Trophoblast cell (in vitro differentiated cells and primary cell): ENCODE data around the gene CBX2.
A peak's percentile ranks its signal among the peaks of the same experiment; 100 is the strongest.

Experiments
- DNase-seq, 2 donors: peaks; one replicate each; pipeline ENCODE4 v3.0.0-alpha.2; 2016
- H2AFZ ChIP-seq: 2 replicates; pipeline ENCODE4 v1.6.1; 2013; ENCODE audit warnings: low read length, moderate library complexity, mild to moderate bottlenecking; ENCODE audit not compliant: insufficient read depth, poor library complexity
- H2AK5ac ChIP-seq: 2 replicates; pipeline ENCODE4 v1.6.1; 2013; ENCODE audit warnings: mild to moderate bottlenecking, low read length
- H2BK120ac ChIP-seq: 2 replicates; pipeline ENCODE4 v1.6.1; 2013; ENCODE audit warnings: low read length, mild to moderate bottlenecking, moderate library complexity; ENCODE audit not compliant: insufficient read depth, poor library complexity
- H2BK12ac ChIP-seq: 2 replicates; pipeline ENCODE4 v1.6.1; 2013; ENCODE audit warnings: mild to moderate bottlenecking, low read length, moderate library complexity
- H2BK5ac ChIP-seq: 2 replicates; pipeline ENCODE4 v1.6.1; 2013; ENCODE audit warnings: low read length, low read depth, moderate library complexity, mild to moderate bottlenecking; ENCODE audit not compliant: poor library complexity
- H3K14ac ChIP-seq: 2 replicates; pipeline ENCODE4 v1.6.1; 2013; ENCODE audit warnings: mild to moderate bottlenecking, low read length
- H3K18ac ChIP-seq: 2 replicates; pipeline ENCODE4 v1.6.1; 2013; ENCODE audit warnings: mild to moderate bottlenecking, low read length
- H3K23ac ChIP-seq: 2 replicates; pipeline ENCODE4 v1.6.1; 2013; ENCODE audit warnings: low read length
- H3K27ac ChIP-seq: 2 replicates; pipeline ENCODE4 v1.5.1; 2013; ENCODE audit warnings: low read depth, mild to moderate bottlenecking, inconsistent platforms, low read length, moderate library complexity
- H3K27me3 ChIP-seq: 2 replicates; pipeline ENCODE4 v1.6.1; 2013; ENCODE audit warnings: inconsistent platforms, mild to moderate bottlenecking, low read length, moderate library complexity; ENCODE audit not compliant: insufficient read depth
- H3K36me3 ChIP-seq, 2 experiments: 1 replicate in 1 of 2; 2 replicates in 1 of 2; pipeline ENCODE4 v1.6.1; 2013; ENCODE audit warnings: low read length in 2 of 2, mild to moderate bottlenecking in 2 of 2, moderate library complexity in 1 of 2; ENCODE audit not compliant: insufficient read depth in 2 of 2, control insufficient read depth in 1 of 2
- H3K4ac ChIP-seq: 2 replicates; pipeline ENCODE4 v1.6.1; 2013; ENCODE audit warnings: low read depth, mild to moderate bottlenecking, low read length, moderate library complexity
- H3K4me1 ChIP-seq, 2 experiments: 1 replicate in 1 of 2; 2 replicates in 1 of 2; pipeline ENCODE4 v1.6.1; 2013; ENCODE audit warnings: low read length in 2 of 2, mild to moderate bottlenecking in 2 of 2, moderate library complexity in 1 of 2; ENCODE audit not compliant: insufficient read depth in 2 of 2, control insufficient read depth in 1 of 2
- H3K4me2 ChIP-seq: 2 replicates; pipeline ENCODE4 v1.6.1; 2013; ENCODE audit warnings: inconsistent platforms, mild to moderate bottlenecking, low read length, moderate library complexity
- H3K4me3 ChIP-seq: 2 replicates; pipeline ENCODE4 v1.5.1; 2013; ENCODE audit warnings: mild to moderate bottlenecking, low read depth, low read length, inconsistent platforms
- H3K79me1 ChIP-seq: one replicate; pipeline ENCODE4 v1.6.1; 2013; ENCODE audit warnings: low read length
- H3K79me2 ChIP-seq: 2 replicates; pipeline ENCODE4 v1.6.1; 2013; ENCODE audit warnings: low read length, mild to moderate bottlenecking; ENCODE audit not compliant: control insufficient read depth, insufficient read depth, poor library complexity
- H3K9ac ChIP-seq: 2 replicates; pipeline ENCODE4 v1.6.1; 2013; ENCODE audit warnings: mild to moderate bottlenecking, low read length
- H3K9me3 ChIP-seq: 2 replicates; pipeline ENCODE4 v1.6.1; 2013; ENCODE audit warnings: low read depth, mild to moderate bottlenecking, control low read depth, inconsistent platforms, low read length; ENCODE audit not compliant: insufficient read depth
- H4K12ac ChIP-seq: 2 replicates; pipeline ENCODE4 v1.6.1; 2013; ENCODE audit warnings: low read depth, mild to moderate bottlenecking, low read length, moderate library complexity
- H4K8ac ChIP-seq: 2 replicates; pipeline ENCODE4 v1.6.1; 2013; ENCODE audit warnings: low read depth, mild to moderate bottlenecking, low read length, moderate library complexity
- H4K91ac ChIP-seq: one replicate; pipeline ENCODE4 v1.6.1; 2013; ENCODE audit warnings: low read depth, mild to moderate bottlenecking, low read length, moderate library complexity
- WGBS: extraction: QIAGEN DNeasy Blood & Tissue Kit; methylation state at CpG from one replicate; pipeline ENCODE4 v1.1.7; 2013; ENCODE audit warnings: missing lambda C conversion rate; ENCODE audit not compliant: insufficient read length, insufficient coverage; ENCODE audit errors: extremely low coverage; 5-methylcytosine and 5-hydroxymethylcytosine counted together

CBX2 gene

GRCh38 chr17:79775632-79776031 is 2.3 kb upstream of the CBX2 start:
- Histone ChIP-seq H4K91ac (no peak overlapping the region), H3K14ac (no peak overlapping the region), H3K9me3 (no peaks in the 10 kb centered on the region), H2BK5ac (no peak overlapping the region), H3K4me1 (peaks cover 8 to 10% of the 10 kb centered on the region in 2 experiments), H2BK12ac (no peak overlapping the region), H3K4me2 (no peak overlapping the region), H3K79me1 (peaks cover 5% of the 10 kb centered on the region), H3K4me3 (no peak overlapping the region), H4K12ac (no peak overlapping the region), H3K9ac (no peak overlapping the region), H3K18ac (no peak overlapping the region), H2BK120ac (no peak overlapping the region), H3K79me2 (peaks cover 2% of the 10 kb centered on the region), H3K27ac (no peak overlapping the region), H4K8ac (no peak overlapping the region), H2AK5ac (no peak overlapping the region), H3K27me3 (no peaks in the 10 kb centered on the region), H3K23ac (no peak overlapping the region), H2AFZ (no peak overlapping the region), H3K4ac (no peak overlapping the region), H3K36me3 (peaks cover 2 to 4% of the 10 kb centered on the region in 2 experiments)
- WGBS = no CpG with 5 or more reads among the region's 6 CpGs
- DNase-seq = no peak

- Histone ChIP-seq H3K36me3 (peaks cover 6 to 9% of the 10 kb centered on the region in 2 experiments), H4K91ac (no peak overlapping the region), H3K23ac (no peak overlapping the region), H3K9me3 (no peaks in the 10 kb centered on the region), H3K14ac (no peak overlapping the region), H4K12ac (no peak overlapping the region), H2AFZ (no peak overlapping the region), H3K27ac (no peak overlapping the region), H2BK12ac (no peak overlapping the region), H3K79me1 (peaks cover 5% of the 10 kb centered on the region), H2AK5ac (no peak overlapping the region), H2BK120ac (no peak overlapping the region), H3K4me3 (no peak overlapping the region), H3K79me2 (peaks cover 2% of the 10 kb centered on the region), H3K27me3 (no peaks in the 10 kb centered on the region), H3K18ac (no peak overlapping the region), H3K4me1 (peaks cover 8 to 10% of the 10 kb centered on the region in 2 experiments), H3K9ac (no peak overlapping the region), H3K4ac (no peak overlapping the region), H4K8ac (no peak overlapping the region), H3K4me2 (peak overlapping the region; percentile 74), H2BK5ac (no peak overlapping the region)
- no CpG with 5 or more reads among the region's 11 CpGs for WGBS
- DNase-seq = no peak
Observed at GRCh38 chr17:79776376-79777119, 1.4 kb upstream of the CBX2 start.

GRCh38 chr17:79777120-79777893 is 641 bp upstream of the CBX2 start:
- peak overlapping the region; percentile 14 for H3K9ac ChIP-seq
- peak overlapping the region; percentile 85 for H3K18ac ChIP-seq
- peak overlapping the region; percentile 76 for H3K4ac ChIP-seq
- H3K27ac ChIP-seq = peak overlapping the region; percentile 35
- peak overlapping the region; percentile 92 for H4K91ac ChIP-seq
- no peak overlapping the region for H2BK12ac ChIP-seq
- H3K4me2 ChIP-seq = peak overlapping the region; percentile 74
- H3K14ac ChIP-seq = peak overlapping the region; percentile 87
- no peaks in the 10 kb centered on the region for H3K9me3 ChIP-seq
- H4K12ac ChIP-seq = peak overlapping the region; percentile 94
- peak overlapping the region; percentile 61 for H2BK5ac ChIP-seq
- peaks cover 2% of the 10 kb centered on the region for H3K79me2 ChIP-seq
- no peak for DNase-seq
- H3K4me1 ChIP-seq = peaks cover 8 to 10% of the 10 kb centered on the region in 2 experiments
- H3K79me1 ChIP-seq = peaks cover 5% of the 10 kb centered on the region
- no CpG with 5 or more reads among the region's 51 CpGs for WGBS
- no peaks in the 10 kb centered on the region for H3K27me3 ChIP-seq
- H3K4me3 ChIP-seq = peak overlapping the region; percentile 72
- H2BK120ac ChIP-seq = peak overlapping the region; percentile 53
- peak overlapping the region; percentile 85 for H2AFZ ChIP-seq
- H4K8ac ChIP-seq = peak overlapping the region; percentile 91
- no peak overlapping the region for H3K23ac ChIP-seq
- H3K36me3 ChIP-seq = peaks cover 9 to 16% of the 10 kb centered on the region in 2 experiments
- H2AK5ac ChIP-seq = no peak overlapping the region

GRCh38 chr17:79778504-79779083 is 646 bp downstream of the CBX2 start:
- Histone ChIP-seq H4K8ac (peak overlapping the region; percentile 8), H2AFZ (peak overlapping the region; percentile 32), H3K79me2 (peaks cover 2% of the 10 kb centered on the region), H3K9me3 (no peaks in the 10 kb centered on the region), H3K4me2 (peak overlapping the region; percentile 71), H4K91ac (peak overlapping the region; percentile 80), H3K27me3 (no peaks in the 10 kb centered on the region), H3K14ac (peak overlapping the region; percentile 64), H4K12ac (peak overlapping the region; percentile 38), H3K4ac (no peak overlapping the region), H3K27ac (no peak overlapping the region), H3K9ac (peak overlapping the region; percentile 1), H2BK5ac (peak overlapping the region; percentile 53), H3K18ac (peak overlapping the region; percentile 42), H2BK12ac (no peak overlapping the region), H3K79me1 (peaks cover 5% of the 10 kb centered on the region), H3K4me3 (peak overlapping the region; percentile 91), H3K4me1 (peaks cover 8 to 10% of the 10 kb centered on the region in 2 experiments), H3K36me3 (peaks cover 20 to 25% of the 10 kb centered on the region in 2 experiments), H2AK5ac (no peak overlapping the region), H3K23ac (no peak overlapping the region), H2BK120ac (no peak overlapping the region)
- WGBS = no CpG with 5 or more reads among the region's 49 CpGs
- DNase-seq = no peak
